OCI-LY7 (cell line): ENCODE results near the gene FAM120C. TPM values are rescaled to one million over a fixed set of nuclear protein-coding genes. Genes with fewer than 3 reads are reported as not detected.

Source experiments
- BruUV-seq: library from RNA; stranded (reverse); fragments of 400-500 nt; replicated peaks from 2 replicates; lab custom pipeline; 2021; lab: Mats Ljungman, UMichigan
- CTCF ChIA-PET: fragments of 300-600 bp; sonication (Branson Sonifier 250); formaldehyde crosslinking; loops from one replicate; lab custom pipeline; 2022; ENCODE audit warnings: antibody characterized with exemption; ENCODE audit not compliant: unreplicated experiment; lab: Charles Lee
- POLR2A ChIA-PET: fragments of 300-600 bp; sonication (Branson Sonifier 250); formaldehyde crosslinking; loops from one replicate; lab custom pipeline; 2022; ENCODE audit warnings: antibody characterized with exemption; lab: Charles Lee
- DNase-seq: peaks from one replicate; pipeline ENCODE4 v3.0.0-alpha.2; 2015; ENCODE audit warnings: low spot score
- H2AFZ ChIP-seq: fragments of 200-600 bp; sonication (generic), shearing (Covaris generic); 2 replicates; pipeline ENCODE4 v1.6.1; 2014; ENCODE audit warnings: mild to moderate bottlenecking, antibody characterized with exemption, low read length, moderate library complexity
- H3K27ac ChIP-seq: fragments of 200-600 bp; sonication (generic); 2 replicates; pipeline ENCODE4 v1.5.1; 2014; ENCODE audit warnings: mixed run types, low read depth, mild to moderate bottlenecking, moderate library complexity, low read length, inconsistent platforms; ENCODE audit not compliant: poor library complexity, severe bottlenecking
- H3K36me3 ChIP-seq: fragments of 200-600 bp; sonication (generic); 2 replicates; pipeline ENCODE4 v1.6.1; 2014; ENCODE audit warnings: mild to moderate bottlenecking, antibody characterized with exemption, low read length, moderate library complexity, mixed read lengths; ENCODE audit not compliant: insufficient read depth
- H3K4me1 ChIP-seq: fragments of 200-600 bp; sonication (generic); 2 replicates; pipeline ENCODE4 v1.5.1; 2014; ENCODE audit warnings: mild to moderate bottlenecking, low read length; ENCODE audit not compliant: insufficient read depth, poor library complexity, severe bottlenecking
- H3K4me2 ChIP-seq: fragments of 200-600 bp; sonication (generic); 2 replicates; pipeline ENCODE4 v1.6.1; 2014; ENCODE audit warnings: mild to moderate bottlenecking, low read length
- H3K4me3 ChIP-seq: fragments of 200-600 bp; sonication (generic); 2 replicates; pipeline ENCODE4 v1.5.1; 2014; ENCODE audit warnings: mild to moderate bottlenecking, low read depth, low read length; ENCODE audit not compliant: poor library complexity, severe bottlenecking
- H3K79me2 ChIP-seq: fragments of 200-600 bp; sonication (generic); 2 replicates; pipeline ENCODE4 v1.6.1; 2016; ENCODE audit warnings: low read depth, mild to moderate bottlenecking, low read length, moderate library complexity, mixed read lengths; ENCODE audit not compliant: insufficient read depth
- H3K9me2 ChIP-seq: fragments of 200-600 bp; sonication (generic); 2 replicates; pipeline ENCODE4 v1.6.1; 2016; ENCODE audit warnings: mild to moderate bottlenecking, low read length, mixed read lengths; ENCODE audit not compliant: insufficient read depth
- H3K9me3 ChIP-seq: fragments of 200-600 bp; sonication (generic); 2 replicates; pipeline ENCODE4 v1.6.1; 2014; ENCODE audit warnings: mild to moderate bottlenecking, mixed run types, low read length, mixed read lengths
- H4K20me1 ChIP-seq: fragments of 200-600 bp; sonication (generic); 2 replicates; pipeline ENCODE4 v1.6.1; 2014; ENCODE audit warnings: mild to moderate bottlenecking, antibody characterized with exemption, low read length, moderate library complexity, mixed read lengths; ENCODE audit not compliant: insufficient read depth
- EZH2phosphoT487 ChIP-seq: fragments of 200-600 bp; sonication (generic); IDR thresholded peaks from 2 replicates; pipeline ENCODE4 v1.6.1; 2018; ENCODE audit warnings: low read depth, borderline replicate concordance, mild to moderate bottlenecking, mixed run types, antibody characterized with exemption, low read length, moderate library complexity, mixed read lengths
- intact Hi-C: fragments of 100-400 bp; cut with micrococcal nuclease; formaldehyde crosslinking; loops from one replicate; pipeline ENCODE4 v1.10.0; 2022; ENCODE audit not compliant: unreplicated experiment
- total RNA-seq, 2 experiments: library from RNA; depleted of rRNA in 1 of 2; stranded (reverse); fragments of >200 nt in 1 of 2; shearing (Covaris generic) in 1 of 2; gene quantifications; 2 replicates each; pipeline ENCODE4 v1.2.3, GENCODE V29; 2014 to 2022
- TF ChIP-seq, protein P1 (sequence below): fragments of 200-600 bp; sonication (generic); conservative IDR thresholded peaks from 2 replicates; pipeline ENCODE4 v1.5.1; 2014; ENCODE audit warnings: mild to moderate bottlenecking, antibody characterized with exemption, low read length, moderate library complexity, mixed read lengths

The FAM120C gene
- total RNA-seq, 2 experiments from 2014 or later: 21.4 to 22.2 TPM

DNA sequence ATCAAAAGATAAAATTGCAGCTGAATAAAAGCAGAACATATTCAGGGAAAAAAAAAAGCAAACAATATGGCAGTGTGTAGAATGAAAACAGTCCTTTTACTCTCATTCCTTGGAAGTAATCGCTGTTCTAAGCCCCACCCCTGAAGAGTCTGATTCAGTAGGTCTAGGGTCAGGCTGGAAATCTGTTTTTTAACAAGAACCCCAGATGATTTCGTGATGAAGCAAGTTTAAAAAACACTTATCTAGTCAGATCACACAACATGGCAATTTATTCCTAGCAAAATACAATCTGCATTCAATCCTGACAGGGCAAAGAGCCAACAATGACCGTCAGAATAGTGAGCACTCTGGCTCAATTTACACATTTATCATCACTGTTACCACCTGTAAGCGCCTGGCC lies 16.1 kb downstream of the FAM120C start:
- H3K4me3 ChIP-seq: no peak overlapping the region
- no peak overlapping the region for H2AFZ ChIP-seq
- H3K9me2 ChIP-seq: no peaks in the 10 kb centered on the region
- H3K36me3 ChIP-seq: peaks cover 6% of the 10 kb centered on the region; the same call in 1 of the 2 replicates
- H3K27ac ChIP-seq: no peak overlapping the region
- no peak for TF ChIP-seq EZH2phosphoT487
- TF ChIP-seq, protein P1, sequence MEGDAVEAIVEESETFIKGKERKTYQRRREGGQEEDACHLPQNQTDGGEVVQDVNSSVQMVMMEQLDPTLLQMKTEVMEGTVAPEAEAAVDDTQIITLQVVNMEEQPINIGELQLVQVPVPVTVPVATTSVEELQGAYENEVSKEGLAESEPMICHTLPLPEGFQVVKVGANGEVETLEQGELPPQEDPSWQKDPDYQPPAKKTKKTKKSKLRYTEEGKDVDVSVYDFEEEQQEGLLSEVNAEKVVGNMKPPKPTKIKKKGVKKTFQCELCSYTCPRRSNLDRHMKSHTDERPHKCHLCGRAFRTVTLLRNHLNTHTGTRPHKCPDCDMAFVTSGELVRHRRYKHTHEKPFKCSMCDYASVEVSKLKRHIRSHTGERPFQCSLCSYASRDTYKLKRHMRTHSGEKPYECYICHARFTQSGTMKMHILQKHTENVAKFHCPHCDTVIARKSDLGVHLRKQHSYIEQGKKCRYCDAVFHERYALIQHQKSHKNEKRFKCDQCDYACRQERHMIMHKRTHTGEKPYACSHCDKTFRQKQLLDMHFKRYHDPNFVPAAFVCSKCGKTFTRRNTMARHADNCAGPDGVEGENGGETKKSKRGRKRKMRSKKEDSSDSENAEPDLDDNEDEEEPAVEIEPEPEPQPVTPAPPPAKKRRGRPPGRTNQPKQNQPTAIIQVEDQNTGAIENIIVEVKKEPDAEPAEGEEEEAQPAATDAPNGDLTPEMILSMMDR: no peak
- intact Hi-C loops: no loop called here
- H3K4me1 ChIP-seq: no peaks in the 10 kb centered on the region
- no peak overlapping the region for H3K4me2 ChIP-seq
- CTCF ChIA-PET: no interaction called here
- no peak for DNase-seq
- no peaks in the 10 kb centered on the region for H3K9me3 ChIP-seq
- no peaks in the 10 kb centered on the region for H4K20me1 ChIP-seq
- BruUV-seq: no TSS peak
- POLR2A ChIA-PET: no interaction called here
- H3K79me2 ChIP-seq: no peaks in the 10 kb centered on the region

DNA sequence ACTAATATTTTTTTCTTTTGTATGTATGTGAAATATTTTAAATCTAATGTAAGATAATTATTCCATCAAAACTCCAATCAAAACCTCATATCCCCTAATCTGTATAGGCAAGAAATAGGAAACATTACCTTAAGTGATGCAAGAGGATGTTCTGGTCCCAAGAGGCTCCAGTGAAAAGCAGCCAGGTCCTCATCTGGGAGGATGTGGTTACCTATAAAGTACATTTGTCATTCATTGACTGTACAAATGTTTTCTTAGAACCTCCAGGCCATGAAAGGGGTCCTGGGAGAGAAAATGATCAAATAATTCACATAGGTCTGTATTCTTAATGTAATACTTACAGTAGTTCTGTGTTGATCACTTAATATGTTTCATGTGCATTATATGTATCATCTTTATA lies 25.5 kb downstream of the FAM120C start:
- CTCF ChIA-PET: no interaction called here
- peak; percentile 53 for DNase-seq
- no peaks in the 10 kb centered on the region for H3K9me3 ChIP-seq
- H3K4me3 ChIP-seq: no peak overlapping the region
- no peaks in the 10 kb centered on the region for H3K79me2 ChIP-seq
- intact Hi-C loops: no loop called here
- H3K9me2 ChIP-seq: no peaks in the 10 kb centered on the region
- no peaks in the 10 kb centered on the region; the same call in 1 of the 2 replicates for H3K36me3 ChIP-seq
- POLR2A ChIA-PET: no interaction called here
- TF ChIP-seq EZH2phosphoT487: no peak
- H4K20me1 ChIP-seq: no peaks in the 10 kb centered on the region
- H2AFZ ChIP-seq: no peak overlapping the region
- no TSS peak for BruUV-seq
- peak overlapping the region; percentile 20; the same call in 1 of the 2 replicates for H3K4me2 ChIP-seq
- no peak overlapping the region for H3K27ac ChIP-seq
- peaks cover 9% of the 10 kb centered on the region for H3K4me1 ChIP-seq

DNA sequence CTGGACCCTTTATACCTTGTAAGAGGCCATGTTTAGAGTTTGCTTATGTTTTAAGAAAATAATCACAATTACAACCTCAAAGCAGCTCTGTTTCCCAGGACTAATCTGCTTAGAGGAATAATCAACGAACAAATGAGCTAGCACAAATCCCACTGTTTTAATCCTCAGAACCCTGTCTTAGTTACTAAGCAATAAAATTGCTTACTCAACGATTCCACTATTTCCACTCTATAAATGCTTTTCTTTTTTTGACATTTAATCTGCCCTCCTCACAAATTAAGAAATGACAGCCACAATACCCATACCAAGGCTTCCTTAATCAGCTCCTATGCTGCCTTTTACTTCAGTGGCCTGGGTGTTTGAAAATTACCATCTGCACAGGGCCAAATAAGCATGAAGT lies 48.8 kb downstream of the FAM120C start:
- no peaks in the 10 kb centered on the region for H3K9me3 ChIP-seq

DNA sequence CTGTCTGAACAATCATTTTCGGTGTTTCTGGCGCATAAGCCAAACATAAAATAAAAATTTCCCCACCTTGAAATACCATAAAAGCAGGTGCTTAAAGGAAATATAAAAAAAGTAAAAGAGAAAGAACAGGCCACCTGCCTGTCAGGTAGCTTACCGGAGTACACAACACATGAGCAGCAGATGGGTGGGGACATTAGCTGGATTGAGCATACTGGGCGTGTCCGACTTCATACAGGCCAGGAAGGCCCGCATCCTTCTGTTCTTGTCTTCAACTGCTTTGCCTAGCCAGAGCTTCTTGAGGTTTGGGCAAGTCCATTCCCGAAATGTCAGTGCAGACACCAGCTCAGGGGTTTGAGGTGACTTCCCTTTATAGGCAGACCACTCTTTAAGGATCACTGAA lies 66.7 kb downstream of the FAM120C start:
- H3K4me2 ChIP-seq: no peak overlapping the region
- no peak overlapping the region for H3K27ac ChIP-seq
- H3K4me3 ChIP-seq: no peak overlapping the region
- H2AFZ ChIP-seq: no peak overlapping the region
- no peak for DNase-seq
- H4K20me1 ChIP-seq: no peaks in the 10 kb centered on the region
- no peak for TF ChIP-seq EZH2phosphoT487
- TF ChIP-seq, protein P1: no peak
- BruUV-seq: no TSS peak
- H3K79me2 ChIP-seq: no peaks in the 10 kb centered on the region
- POLR2A ChIA-PET: no interaction called here
- CTCF ChIA-PET: no interaction called here
- H3K4me1 ChIP-seq: no peaks in the 10 kb centered on the region
- H3K9me2 ChIP-seq: no peaks in the 10 kb centered on the region
- H3K9me3 ChIP-seq: no peaks in the 10 kb centered on the region
- intact Hi-C loops: no loop called here
- H3K36me3 ChIP-seq: no peaks in the 10 kb centered on the region

More for the DNA sequence above, 48.8 kb downstream of the FAM120C start:
- DNase-seq: no peak
- H3K4me3 ChIP-seq: no peak overlapping the region
- H4K20me1 ChIP-seq: no peaks in the 10 kb centered on the region
- no peaks in the 10 kb centered on the region for H3K4me1 ChIP-seq
- H3K4me2 ChIP-seq: no peak overlapping the region
- ChIA-PET CTCF (no interaction called here), POLR2A (no interaction called here)
- TF ChIP-seq EZH2phosphoT487: no peak
- H3K36me3 ChIP-seq: peaks cover 5% of the 10 kb centered on the region; the same call in 1 of the 2 replicates
- no peak overlapping the region for H2AFZ ChIP-seq
- no peak overlapping the region for H3K27ac ChIP-seq
- no TSS peak for BruUV-seq
- no peaks in the 10 kb centered on the region for H3K79me2 ChIP-seq
- intact Hi-C loops: no loop called here
- H3K9me2 ChIP-seq: no peaks in the 10 kb centered on the region
